Panc1 (cell line): ENCODE measurements around the gene DOCK11. TPM values are rescaled to one million over a fixed set of nuclear protein-coding genes. Genes with fewer than 3 reads are reported as not detected.
"Not testable (repeated sequence)": the region's sequence is repeated elsewhere in the genome, so short reads cannot be mapped to it uniquely, and the experiment has no call there.

Source experiments
- ATAC-seq: fragments of 200-7000 bp; cut with Tn5 transposase; 2 replicates; pipeline ENCODE4 v1.9.1; 2020; ENCODE audit warnings: mild to moderate bottlenecking, moderate library complexity
- BruUV-seq: library from RNA; stranded (reverse); fragments of 400-500 nt; replicated peaks from 2 replicates; lab custom pipeline; 2021; lab: Mats Ljungman, UMichigan
- CTCF ChIA-PET: fragments of 300-600 bp; sonication (Branson Sonifier 250); formaldehyde crosslinking; loops from one replicate; lab custom pipeline; 2022; ENCODE audit warnings: antibody characterized with exemption; lab: Charles Lee
- POLR2A ChIA-PET: fragments of 300-600 bp; sonication (Branson Sonifier 250); formaldehyde crosslinking; loops from one replicate; lab custom pipeline; 2022; ENCODE audit warnings: antibody characterized with exemption; lab: Charles Lee
- DNase-seq: peaks from one replicate; pipeline ENCODE4 v3.0.0-alpha.2; 2010; ENCODE audit warnings: low read depth, low spot score
- H3K27ac ChIP-seq: 2 replicates; pipeline ENCODE4 v1.5.1; 2011; ENCODE audit warnings: mild to moderate bottlenecking, low read length, inconsistent platforms
- H3K27me3 ChIP-seq: fragments of 200-500 bp; sonication (Bioruptor generic); 2 replicates; pipeline ENCODE4 v1.6.0; 2014; ENCODE audit warnings: low read length, inconsistent platforms; ENCODE audit not compliant: control insufficient read depth, insufficient read depth
- H3K36me3 ChIP-seq: fragments of 200-500 bp; sonication (Bioruptor generic); 2 replicates; pipeline ENCODE4 v1.5.1; 2014; ENCODE audit warnings: inconsistent platforms, mild to moderate bottlenecking, low read length, moderate library complexity; ENCODE audit not compliant: control insufficient read depth, insufficient read depth
- H3K4me1 ChIP-seq: 2 replicates; pipeline ENCODE4 v1.5.1; 2011; ENCODE audit warnings: inconsistent platforms, mild to moderate bottlenecking, low read length, moderate library complexity; ENCODE audit not compliant: control insufficient read depth, insufficient read depth
- H3K4me3 ChIP-seq, 2 experiments: 2 replicates each; pipeline ENCODE4 v1.5.1; 2011 to 2012; ENCODE audit warnings: low read depth in 2 of 2, low read length in 2 of 2, mild to moderate bottlenecking in 2 of 2, inconsistent platforms in 1 of 2, moderate library complexity in 1 of 2
- H3K9me3 ChIP-seq: fragments of 200-500 bp; sonication (Bioruptor generic); 2 replicates; pipeline ENCODE4 v1.5.1; 2014; ENCODE audit warnings: low read depth, mild to moderate bottlenecking, inconsistent platforms, low read length, moderate library complexity; ENCODE audit not compliant: control insufficient read depth, insufficient read depth
- POLR2AphosphoS5 ChIP-seq: IDR thresholded peaks from 2 replicates; pipeline ENCODE4 v1.6.1; 2012; ENCODE audit warnings: mild to moderate bottlenecking, low read depth, low read length, moderate library complexity
- SIN3A ChIP-seq: IDR thresholded peaks from 2 replicates; pipeline ENCODE4 v1.6.1; 2012; ENCODE audit warnings: low read depth, mild to moderate bottlenecking, low read length, moderate library complexity, borderline replicate concordance; ENCODE audit not compliant: insufficient read depth
- TCF7L2 ChIP-seq: IDR thresholded peaks from 2 replicates; pipeline ENCODE4 v1.6.1; 2011; ENCODE audit warnings: mild to moderate bottlenecking, low read depth, low read length, inconsistent platforms
- in situ Hi-C: cut with HindIII; loops from 2 replicates; pipeline ENCODE4 v1.10.0; 2016; ENCODE audit warnings: low sequenced_read_pairs, low pct_unique_long_range_greater_than_20kb
- intact Hi-C: fragments of 100-400 bp; cut with micrococcal nuclease; formaldehyde crosslinking; loops from one replicate; pipeline ENCODE4 v1.10.0; 2022; ENCODE audit not compliant: unreplicated experiment
- total RNA-seq: library from RNA; stranded (reverse); gene quantifications from one replicate; pipeline ENCODE4 v1.2.1, GENCODE V29; 2021; ENCODE audit not compliant: unreplicated experiment
- TF ChIP-seq, protein P1 (sequence below), 2 experiments: IDR thresholded peaks; 2 replicates each; pipeline ENCODE4 v1.6.1; 2011 to 2012; ENCODE audit warnings: low read depth in 2 of 2, control low read depth in 1 of 2, low read length in 1 of 2, mild to moderate bottlenecking in 1 of 2, moderate library complexity in 1 of 2; ENCODE audit not compliant: insufficient read depth in 1 of 2
- TF ChIP-seq, protein P2 (sequence below): fragments of 450-650 bp; IDR thresholded peaks from 2 replicates; pipeline ENCODE4 v1.5.1; 2017; ENCODE audit warnings: mild to moderate bottlenecking

Gene DOCK11
- total RNA-seq, 1 experiment from 2014 or later = 2.0 TPM

DNA sequence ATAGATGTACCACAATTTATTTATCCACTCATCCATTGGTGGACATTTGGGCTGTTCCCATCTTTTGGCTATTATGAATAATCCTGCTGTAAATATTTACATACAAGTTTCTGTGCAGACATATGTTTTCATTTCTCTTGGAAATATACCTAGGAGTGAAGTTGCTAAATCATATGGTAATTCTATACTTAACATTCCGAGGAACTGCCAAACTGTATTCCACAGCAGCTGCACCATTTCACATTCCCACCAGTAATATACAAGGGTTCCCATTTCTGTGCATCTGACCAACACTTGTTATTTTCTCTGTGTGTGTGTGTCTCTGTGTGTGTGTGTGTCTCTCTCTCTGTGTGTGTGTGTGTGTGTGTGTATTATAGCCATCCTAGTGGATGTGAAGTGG lies 15.4 kb upstream of the DOCK11 start:
- POLR2A ChIA-PET = interaction anchor here (0.6 kb wide), 1 partner anchor 14 kb away, joined by 4 read pairs; no protein-coding TSS in a partner anchor
- Histone ChIP-seq H3K9me3 (no peaks in the 10 kb centered on the region), H3K36me3 (no peaks in the 10 kb centered on the region), H3K4me3 (no peak overlapping the region), H3K27me3 (no peaks in the 10 kb centered on the region), H3K4me1 (no peaks in the 10 kb centered on the region), H3K27ac (no peak overlapping the region)
- intact Hi-C loops = no loop called here
- ATAC-seq = no peak
- TF ChIP-seq, protein P1, sequence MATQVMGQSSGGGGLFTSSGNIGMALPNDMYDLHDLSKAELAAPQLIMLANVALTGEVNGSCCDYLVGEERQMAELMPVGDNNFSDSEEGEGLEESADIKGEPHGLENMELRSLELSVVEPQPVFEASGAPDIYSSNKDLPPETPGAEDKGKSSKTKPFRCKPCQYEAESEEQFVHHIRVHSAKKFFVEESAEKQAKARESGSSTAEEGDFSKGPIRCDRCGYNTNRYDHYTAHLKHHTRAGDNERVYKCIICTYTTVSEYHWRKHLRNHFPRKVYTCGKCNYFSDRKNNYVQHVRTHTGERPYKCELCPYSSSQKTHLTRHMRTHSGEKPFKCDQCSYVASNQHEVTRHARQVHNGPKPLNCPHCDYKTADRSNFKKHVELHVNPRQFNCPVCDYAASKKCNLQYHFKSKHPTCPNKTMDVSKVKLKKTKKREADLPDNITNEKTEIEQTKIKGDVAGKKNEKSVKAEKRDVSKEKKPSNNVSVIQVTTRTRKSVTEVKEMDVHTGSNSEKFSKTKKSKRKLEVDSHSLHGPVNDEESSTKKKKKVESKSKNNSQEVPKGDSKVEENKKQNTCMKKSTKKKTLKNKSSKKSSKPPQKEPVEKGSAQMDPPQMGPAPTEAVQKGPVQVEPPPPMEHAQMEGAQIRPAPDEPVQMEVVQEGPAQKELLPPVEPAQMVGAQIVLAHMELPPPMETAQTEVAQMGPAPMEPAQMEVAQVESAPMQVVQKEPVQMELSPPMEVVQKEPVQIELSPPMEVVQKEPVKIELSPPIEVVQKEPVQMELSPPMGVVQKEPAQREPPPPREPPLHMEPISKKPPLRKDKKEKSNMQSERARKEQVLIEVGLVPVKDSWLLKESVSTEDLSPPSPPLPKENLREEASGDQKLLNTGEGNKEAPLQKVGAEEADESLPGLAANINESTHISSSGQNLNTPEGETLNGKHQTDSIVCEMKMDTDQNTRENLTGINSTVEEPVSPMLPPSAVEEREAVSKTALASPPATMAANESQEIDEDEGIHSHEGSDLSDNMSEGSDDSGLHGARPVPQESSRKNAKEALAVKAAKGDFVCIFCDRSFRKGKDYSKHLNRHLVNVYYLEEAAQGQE (IDR thresholded peaks at IDR 0.05; ENCODE audit: insufficient read depth in 1 of 2, low read depth in 2 of 2, low read length in 1 of 2) = no peak
- TF ChIP-seq POLR2AphosphoS5 = no peak
- TF ChIP-seq TCF7L2 = no peak
- no peak for TF ChIP-seq SIN3A
- TF ChIP-seq, protein P2, sequence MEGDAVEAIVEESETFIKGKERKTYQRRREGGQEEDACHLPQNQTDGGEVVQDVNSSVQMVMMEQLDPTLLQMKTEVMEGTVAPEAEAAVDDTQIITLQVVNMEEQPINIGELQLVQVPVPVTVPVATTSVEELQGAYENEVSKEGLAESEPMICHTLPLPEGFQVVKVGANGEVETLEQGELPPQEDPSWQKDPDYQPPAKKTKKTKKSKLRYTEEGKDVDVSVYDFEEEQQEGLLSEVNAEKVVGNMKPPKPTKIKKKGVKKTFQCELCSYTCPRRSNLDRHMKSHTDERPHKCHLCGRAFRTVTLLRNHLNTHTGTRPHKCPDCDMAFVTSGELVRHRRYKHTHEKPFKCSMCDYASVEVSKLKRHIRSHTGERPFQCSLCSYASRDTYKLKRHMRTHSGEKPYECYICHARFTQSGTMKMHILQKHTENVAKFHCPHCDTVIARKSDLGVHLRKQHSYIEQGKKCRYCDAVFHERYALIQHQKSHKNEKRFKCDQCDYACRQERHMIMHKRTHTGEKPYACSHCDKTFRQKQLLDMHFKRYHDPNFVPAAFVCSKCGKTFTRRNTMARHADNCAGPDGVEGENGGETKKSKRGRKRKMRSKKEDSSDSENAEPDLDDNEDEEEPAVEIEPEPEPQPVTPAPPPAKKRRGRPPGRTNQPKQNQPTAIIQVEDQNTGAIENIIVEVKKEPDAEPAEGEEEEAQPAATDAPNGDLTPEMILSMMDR = no peak
- in situ Hi-C loops = no loop called here
- CTCF ChIA-PET = no interaction called here
- no TSS peak for BruUV-seq
- DNase-seq = no peak

DNA sequence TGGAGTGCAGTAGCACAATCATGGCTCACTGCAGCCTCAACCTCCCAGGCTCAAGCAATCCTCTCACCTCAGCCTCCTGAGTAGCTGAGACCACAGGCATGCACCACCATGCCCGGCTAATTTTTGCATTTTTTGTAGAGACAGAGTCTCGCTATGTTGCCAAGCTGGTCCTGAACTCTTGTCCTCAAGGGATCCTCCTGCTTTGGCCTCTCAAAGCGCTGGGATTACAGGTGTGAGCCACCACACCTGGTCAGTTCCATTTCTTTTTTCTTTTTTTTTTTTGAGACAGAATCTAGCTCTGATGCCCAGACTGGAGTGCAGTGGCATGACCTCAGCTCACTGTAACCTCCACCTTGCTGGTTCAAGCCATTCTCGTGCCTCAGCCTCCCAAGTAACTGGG lies 13.2 kb upstream of the DOCK11 start:
- H3K4me1 ChIP-seq, in situ Hi-C loops, BruUV-seq, POLR2A ChIA-PET, intact Hi-C loops, H3K36me3 ChIP-seq, H3K27me3 ChIP-seq, CTCF ChIA-PET, DNase-seq, H3K9me3 ChIP-seq, H3K27ac ChIP-seq, ATAC-seq, H3K4me3 ChIP-seq: not testable (repeated sequence)

DNA sequence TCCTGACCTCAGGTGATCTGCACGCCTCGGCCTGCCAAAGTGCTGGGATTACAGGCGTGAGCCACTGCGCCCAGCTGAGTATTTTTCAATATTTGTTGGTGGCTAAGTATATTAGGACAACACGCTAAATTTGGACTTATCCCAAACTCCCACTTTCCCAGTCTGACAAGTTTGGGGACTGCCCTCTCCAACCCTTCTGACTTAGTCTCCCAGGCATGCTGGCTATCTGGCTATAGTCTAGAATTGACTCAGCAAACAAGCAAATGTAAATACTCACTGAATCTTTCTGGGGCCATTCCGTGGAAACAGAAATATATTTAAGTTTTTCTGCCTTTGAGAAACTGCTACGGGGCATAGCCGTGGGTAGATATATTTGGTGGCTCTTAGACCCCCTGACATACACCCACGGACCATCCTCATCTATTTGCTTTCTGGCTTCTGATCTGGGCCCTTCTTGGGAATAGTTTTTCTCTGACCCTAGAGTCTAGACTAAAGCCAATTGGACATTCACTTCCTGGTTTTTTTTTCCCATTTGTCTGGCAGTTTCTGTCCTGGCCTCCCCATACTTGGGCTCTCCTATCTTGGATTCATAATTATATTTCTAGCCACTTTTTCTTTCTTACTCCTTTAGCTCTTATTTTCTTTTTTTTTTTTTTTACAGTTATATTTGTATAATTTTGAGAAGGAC lies 11.3 kb upstream of the DOCK11 start:
- Histone ChIP-seq H3K27ac (no peak overlapping the region), H3K4me3 (no peak overlapping the region), H3K9me3 (no peaks in the 10 kb centered on the region), H3K36me3 (no peaks in the 10 kb centered on the region), H3K27me3 (no peaks in the 10 kb centered on the region), H3K4me1 (no peaks in the 10 kb centered on the region)
- DNase-seq (no peak), ATAC-seq (no peak)
- ChIA-PET POLR2A (no interaction called here), CTCF (no interaction called here)
- in situ Hi-C loops (no loop called here), intact Hi-C loops (no loop called here)
- no TSS peak for BruUV-seq
- TF ChIP-seq, protein P1 (IDR thresholded peaks at IDR 0.05; ENCODE audit: insufficient read depth in 1 of 2, low read depth in 2 of 2, low read length in 1 of 2) = no peak
- TF ChIP-seq, protein P2 = no peak
